GM12891 (cell line): ENCODE data around the gene PCDH9.

ENCODE experiments used
- PAX5 ChIP-seq: IDR thresholded peaks from 2 replicates; pipeline ENCODE4 v1.6.1; 2011; ENCODE audit warnings: low read length, moderate library complexity, mild to moderate bottlenecking; ENCODE audit not compliant: insufficient read depth, severe bottlenecking
- POLR2A ChIP-seq: IDR thresholded peaks from 2 replicates; pipeline ENCODE4 v1.6.1; 2011; ENCODE audit warnings: low read depth, low read length, control low read depth
- POLR2AphosphoS5 ChIP-seq: IDR thresholded peaks from 2 replicates; pipeline ENCODE4 v1.6.1; 2011; ENCODE audit warnings: low read depth, low read length, control low read depth
- SPI1 ChIP-seq: IDR thresholded peaks from 2 replicates; pipeline ENCODE4 v1.6.1; 2011; ENCODE audit warnings: low read depth, low read length, control low read depth
- TAF1 ChIP-seq: IDR thresholded peaks from 2 replicates; pipeline ENCODE4 v1.6.1; 2011; ENCODE audit warnings: low read depth, low read length, control low read depth

DNA sequence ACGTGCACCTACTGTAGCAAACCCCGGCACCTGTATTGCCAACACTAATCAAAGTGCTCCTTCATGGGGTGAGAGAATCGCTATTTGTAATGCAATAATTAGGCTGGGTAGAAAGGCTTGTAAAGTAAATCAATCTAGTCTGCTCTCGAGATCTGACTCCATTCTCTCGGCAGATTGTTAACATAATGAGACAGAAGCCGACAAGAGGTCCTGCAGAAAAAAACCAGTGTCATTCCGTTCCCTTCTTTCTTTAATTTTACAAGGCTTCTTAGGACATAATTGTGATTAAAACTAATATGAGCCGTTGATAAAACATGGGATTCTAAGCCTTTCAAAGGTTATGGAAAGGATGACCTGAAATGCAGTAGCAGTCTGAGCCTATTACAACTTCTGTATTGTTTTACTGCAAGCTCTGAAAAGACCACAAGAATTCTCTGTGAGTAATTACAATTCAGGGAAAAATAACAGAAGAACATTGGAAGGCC lies 530.0 kb downstream of the PCDH9 start:
- TF ChIP-seq POLR2A, result no peak
- no peak for TF ChIP-seq PAX5
- no peak for TF ChIP-seq POLR2AphosphoS5
- TF ChIP-seq TAF1, result no peak
- TF ChIP-seq SPI1, result no peak
